ENCODE results near the gene SERINC2.
"Not testable (repeated sequence)": the region's sequence is repeated elsewhere in the genome, so short reads cannot be mapped to it uniquely, and the experiment has no call there.

SERINC2 gene

DNA sequence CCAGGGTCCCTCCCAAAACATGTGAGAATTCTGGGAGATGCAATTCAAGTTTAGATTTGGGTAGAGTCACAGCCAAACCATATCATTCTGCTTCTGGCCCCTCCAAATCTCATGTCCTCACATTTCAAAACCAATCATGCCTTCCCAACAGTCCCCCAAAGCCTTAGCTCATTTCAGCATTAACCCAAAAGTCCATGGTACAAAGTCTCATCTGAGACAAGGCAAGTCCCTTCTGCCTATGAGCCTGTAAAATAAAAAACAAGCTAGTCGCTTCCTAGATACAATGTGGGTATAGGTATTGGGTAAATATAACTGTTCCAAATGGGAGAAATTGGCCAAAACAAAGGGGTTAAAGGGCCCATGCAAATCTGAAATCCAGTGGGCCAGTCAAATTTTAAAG is 59.7 kb downstream of the SERINC2 start:
- not testable (repeated sequence) for DNase-seq

DNA sequence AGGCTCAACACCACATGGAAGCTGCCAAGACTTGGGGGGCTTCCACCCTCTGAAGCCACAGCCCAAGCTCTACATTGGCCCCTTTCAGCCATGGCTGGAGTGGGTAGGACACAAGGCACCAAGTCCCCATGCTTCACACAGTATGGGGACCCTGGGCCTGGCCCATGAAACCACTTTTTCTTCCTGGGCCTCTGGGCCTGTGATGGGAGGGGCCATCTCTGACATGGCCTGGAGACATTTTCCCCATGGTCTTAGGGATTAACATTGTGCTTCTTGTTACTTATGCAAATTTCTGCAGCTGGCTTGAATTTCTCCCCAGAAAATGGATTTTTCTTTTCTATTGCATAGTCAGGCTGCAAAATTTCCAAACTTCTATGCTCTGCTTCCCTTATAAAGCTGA is 60.5 kb downstream of the SERINC2 start:
- not testable (repeated sequence) for DNase-seq

DNA sequence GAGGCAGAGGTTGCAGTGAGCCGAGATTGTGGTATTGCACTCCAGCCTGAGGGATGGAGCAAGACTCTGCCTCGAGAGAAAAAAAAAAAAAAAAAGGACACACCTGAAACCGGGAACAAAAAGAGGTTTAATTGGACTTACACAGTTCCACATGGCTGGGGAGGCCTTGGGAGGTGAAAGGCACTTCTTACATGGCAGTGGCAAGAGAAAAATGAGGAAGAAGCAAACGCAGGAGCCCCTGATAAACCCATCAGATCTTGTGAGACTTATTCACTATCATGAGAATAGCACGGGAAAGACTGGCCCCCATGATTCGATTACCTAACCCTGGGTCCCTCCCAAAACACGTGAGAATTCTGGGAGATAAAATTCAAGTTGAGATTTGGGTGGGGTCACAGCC is 61.6 kb downstream of the SERINC2 start:
- DNase-seq: not testable (repeated sequence)

DNA sequence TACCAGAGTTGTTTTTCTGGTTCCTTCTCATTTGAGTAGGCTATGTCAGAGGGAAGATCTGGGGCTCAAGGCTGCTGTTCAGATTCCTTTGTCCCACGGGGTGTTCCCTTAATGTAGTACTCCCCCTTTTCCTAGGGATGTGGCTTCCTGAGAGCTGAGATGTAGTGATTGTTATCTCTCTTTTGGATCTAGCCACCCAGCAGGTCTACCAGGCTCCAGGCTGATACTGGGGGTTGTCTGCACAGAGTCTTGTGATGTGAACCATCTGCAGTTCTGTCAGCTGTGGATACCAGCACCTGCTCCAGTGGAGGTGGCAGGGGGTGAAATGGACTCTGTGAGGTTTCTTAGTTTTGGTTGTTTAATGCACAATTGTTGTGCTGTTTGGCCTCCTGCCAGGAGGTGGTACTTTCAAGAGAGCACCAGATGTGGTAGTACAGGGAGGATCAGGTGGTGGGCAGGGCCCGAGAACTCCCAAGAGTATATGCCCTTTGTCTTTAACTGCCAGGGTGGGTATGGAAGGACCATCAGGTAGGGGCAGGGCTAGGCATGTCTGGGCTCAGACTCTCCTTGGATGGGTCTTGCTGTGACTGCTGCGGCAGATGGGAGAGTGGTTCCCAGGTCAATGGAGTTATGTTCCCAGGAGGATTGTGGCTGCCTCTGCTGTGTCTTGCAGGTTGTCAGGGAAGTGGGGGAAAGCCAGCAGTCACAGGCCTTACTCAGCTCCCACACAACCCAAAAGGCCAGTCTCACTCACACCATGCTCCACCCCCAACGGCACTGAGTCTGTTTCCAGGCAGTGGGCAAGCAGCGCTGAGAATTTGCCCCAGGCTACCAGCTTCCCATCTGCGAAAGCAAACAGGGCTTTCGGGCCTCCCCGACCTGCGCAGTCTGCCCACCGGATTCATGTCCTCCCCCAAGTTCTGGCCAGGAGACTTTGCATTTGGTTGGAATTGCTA is 64.2 kb downstream of the SERINC2 start:
- DNase-seq: peak; percentile 58

DNA sequence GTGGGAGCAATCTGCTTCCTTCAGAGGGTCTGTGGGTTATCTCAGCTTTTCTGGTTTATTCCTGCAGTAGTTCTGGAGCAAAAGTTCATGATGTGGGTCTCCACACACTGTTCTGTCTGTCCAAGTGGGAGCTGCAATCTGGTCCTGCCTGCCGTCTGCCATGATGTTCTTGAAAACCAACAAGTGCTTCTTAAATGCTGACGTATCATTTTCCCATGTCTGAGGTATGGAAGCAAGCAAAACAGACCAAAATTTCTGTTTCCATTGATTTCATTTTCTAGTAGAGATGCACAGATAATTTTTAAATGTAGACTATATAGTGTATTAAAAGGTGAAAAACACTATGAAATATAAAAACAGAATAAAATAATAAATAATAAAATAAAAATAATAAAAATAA is 65.2 kb downstream of the SERINC2 start:
- DNase-seq: no peak

DNA sequence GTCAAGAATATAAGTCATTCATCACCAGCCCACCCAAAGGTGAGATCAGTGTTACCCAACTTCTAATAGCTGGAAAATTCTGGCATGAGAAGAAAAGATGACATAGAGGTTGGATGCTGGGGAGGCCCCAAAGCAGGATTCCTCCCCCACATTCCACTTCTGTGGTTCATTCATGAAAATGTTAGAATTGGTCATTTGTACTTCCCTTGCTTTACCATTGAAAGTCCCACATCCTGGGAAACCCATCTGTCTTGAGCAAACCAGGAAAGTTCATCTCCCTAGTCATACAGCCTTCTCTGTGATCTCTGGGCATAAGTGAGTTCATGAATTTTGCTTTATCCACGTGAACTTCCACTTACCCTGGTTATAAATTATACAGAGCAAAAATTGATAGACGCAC is 66.8 kb downstream of the SERINC2 start:
- DNase-seq: no peak

DNA sequence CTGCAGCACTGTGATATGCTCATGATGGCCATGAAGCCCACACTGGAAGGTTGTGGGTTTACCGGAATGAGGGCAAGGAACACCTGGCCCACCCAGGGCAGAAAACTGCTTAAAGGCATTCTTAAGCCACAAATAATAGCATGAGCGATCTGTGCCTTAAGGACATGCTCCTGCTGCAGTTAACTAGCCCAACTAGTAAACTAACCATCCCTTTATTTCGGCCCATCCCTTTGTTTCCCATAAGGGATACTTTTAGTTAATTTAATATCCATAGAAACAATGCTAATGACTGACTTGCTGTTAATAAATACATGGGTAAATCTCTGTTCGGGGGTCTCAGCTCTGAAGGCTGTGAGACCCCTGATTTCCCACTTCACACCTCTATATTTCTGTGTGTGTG is 67.4 kb downstream of the SERINC2 start:
- not testable (repeated sequence) for DNase-seq

DNA sequence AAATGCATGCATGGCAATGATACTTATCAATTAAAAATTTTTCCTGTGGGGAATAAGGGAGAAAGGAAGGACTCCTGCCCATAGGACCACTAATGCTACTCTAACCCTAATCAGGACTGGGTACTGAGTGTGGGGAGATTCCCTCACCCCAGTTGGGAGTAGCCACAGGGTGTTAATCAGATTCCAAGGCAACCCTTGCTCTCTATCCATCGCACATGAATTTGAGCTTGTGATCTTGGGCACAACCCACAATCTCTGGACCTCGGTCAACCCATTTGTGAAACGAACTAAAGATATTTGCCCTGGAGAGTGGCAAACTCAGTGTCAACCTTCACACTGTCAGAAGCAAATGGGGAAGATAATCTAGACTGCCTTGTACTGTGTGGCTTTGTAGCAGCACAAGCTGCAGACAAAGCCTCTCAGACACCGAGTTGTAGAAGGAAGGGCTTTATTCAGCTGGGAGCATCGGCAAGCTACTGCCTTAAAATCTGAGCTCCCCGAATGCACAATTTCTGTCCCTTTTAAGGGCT is 69.5 kb downstream of the SERINC2 start:
- no peak for DNase-seq

DNA sequence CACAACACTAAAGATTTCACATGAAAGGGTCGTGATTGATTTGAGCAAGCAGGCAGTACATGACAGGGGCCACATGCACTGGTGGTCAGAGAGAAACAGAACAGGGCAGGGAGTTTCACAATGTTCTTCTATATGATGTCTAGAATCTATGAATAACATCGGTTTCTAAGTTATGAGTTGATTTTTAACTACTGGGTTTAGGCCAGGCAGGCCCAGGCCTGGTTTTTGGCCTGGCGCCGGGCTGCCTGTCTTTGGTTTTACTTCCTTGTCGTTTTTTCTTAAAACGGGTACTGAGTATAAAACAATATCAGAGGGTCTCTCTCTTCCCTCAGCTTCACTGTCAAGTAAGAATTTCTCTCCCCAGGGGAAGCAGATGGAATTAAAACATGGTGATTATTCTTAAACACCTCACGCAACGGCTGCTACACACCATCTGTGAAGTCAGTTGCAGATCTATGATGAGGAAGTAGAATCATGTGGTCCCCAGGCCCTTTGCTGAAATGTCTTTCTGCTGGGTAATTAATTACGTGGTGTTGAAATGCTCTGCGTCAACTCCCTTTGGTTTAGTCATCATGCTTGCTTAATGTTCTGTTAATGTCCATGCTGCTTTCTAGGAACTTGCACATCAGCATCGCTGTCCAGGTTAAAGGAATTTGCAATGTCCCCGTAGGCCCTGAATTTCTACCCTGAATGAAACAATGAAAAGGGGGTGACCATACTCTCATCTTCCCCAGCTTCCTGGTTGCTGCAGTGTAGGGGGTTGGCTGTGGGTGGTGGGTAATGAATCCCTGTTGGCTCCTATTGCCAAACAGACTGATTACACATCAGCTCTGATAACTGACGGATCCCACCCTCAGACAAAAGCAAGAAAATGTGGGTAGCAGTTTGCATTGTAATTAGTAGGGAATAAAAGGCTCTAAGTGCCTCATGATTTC is 70.3 kb downstream of the SERINC2 start:
- peak; percentile 79 for DNase-seq
